SK-N-SH treated with all-trans-retinoic acid at 6 μM for 48 hours (cell line): ENCODE results near the gene BRI3.

ENCODE experiments used
- ATAC-seq: fragments of 200-7000 bp; cut with Tn5 transposase; 3 replicates; pipeline ENCODE4 v1.9.1; 2020; ENCODE audit warnings: mild to moderate bottlenecking, moderate library complexity
- ARNTL ChIP-seq: fragments of 450-650 bp; formaldehyde crosslinking; IDR thresholded peaks from 2 replicates; pipeline ENCODE4 v1.5.0; 2020; ENCODE audit warnings: low read depth, mild to moderate bottlenecking, moderate library complexity, borderline replicate concordance
- BACH2 ChIP-seq: fragments of 250-450 bp; sonication (Bioruptor Pico); IDR thresholded peaks from 2 replicates; pipeline ENCODE4 v1.9.0; 2021; ENCODE audit warnings: mild to moderate bottlenecking, borderline replicate concordance
- CREB5 ChIP-seq: fragments of 250-450 bp; sonication (Bioruptor Pico); IDR thresholded peaks from 2 replicates; pipeline ENCODE4 v1.5.1; 2020; ENCODE audit warnings: low read depth, mild to moderate bottlenecking, moderate library complexity
- CSDC2 ChIP-seq: fragments of 250-450 bp; sonication (Bioruptor Pico); IDR thresholded peaks from 2 replicates; pipeline ENCODE4 v1.5.0; 2020; ENCODE audit warnings: mild to moderate bottlenecking, moderate library complexity
- ESRRG ChIP-seq: fragments of 250-450 bp; sonication (Bioruptor Pico); IDR thresholded peaks from 2 replicates; pipeline ENCODE4 v1.6.1; 2021; ENCODE audit warnings: mild to moderate bottlenecking
- GLIS3 ChIP-seq: fragments of 250-450 bp; sonication (Bioruptor Pico); IDR thresholded peaks from 2 replicates; pipeline ENCODE4 v1.5.0; 2020; ENCODE audit warnings: mild to moderate bottlenecking, moderate library complexity
- ISL1 ChIP-seq: fragments of 250-450 bp; sonication (Bioruptor Pico); IDR thresholded peaks from 2 replicates; pipeline ENCODE4 v2.1.2; 2022; ENCODE audit warnings: mild to moderate bottlenecking, moderate library complexity
- OSR1 ChIP-seq: fragments of 250-450 bp; sonication (Bioruptor Pico); IDR thresholded peaks from 2 replicates; pipeline ENCODE4 v1.8.0; 2022; ENCODE audit warnings: moderate library complexity, mild to moderate bottlenecking, inconsistent platforms
- PATZ1 ChIP-seq: fragments of 250-450 bp; sonication (Bioruptor Pico); IDR thresholded peaks from 2 replicates; pipeline ENCODE4 v1.8.0; 2020; ENCODE audit warnings: mild to moderate bottlenecking, moderate library complexity, borderline replicate concordance
- POU6F1 ChIP-seq: fragments of 250-450 bp; sonication (Bioruptor Pico); IDR thresholded peaks from 2 replicates; pipeline ENCODE4 v1.8.0; 2021; ENCODE audit warnings: low read depth, mild to moderate bottlenecking, moderate library complexity, borderline replicate concordance
- PPARA ChIP-seq: fragments of 250-450 bp; sonication (Bioruptor Pico); IDR thresholded peaks from 2 replicates; pipeline ENCODE4 v1.5.0; 2020; ENCODE audit warnings: mild to moderate bottlenecking, borderline replicate concordance
- RARB ChIP-seq: fragments of 250-450 bp; sonication (Bioruptor Pico); IDR thresholded peaks from 2 replicates; pipeline ENCODE4 v1.8.0; 2021; ENCODE audit warnings: mild to moderate bottlenecking, moderate library complexity
- SNAI2 ChIP-seq: fragments of 250-450 bp; sonication (Bioruptor Pico); IDR thresholded peaks from 2 replicates; pipeline ENCODE4 v1.5.0; 2020; ENCODE audit warnings: mild to moderate bottlenecking, moderate library complexity
- TCF4 ChIP-seq: fragments of 250-450 bp; sonication (Bioruptor Pico); IDR thresholded peaks from 2 replicates; pipeline ENCODE4 v1.8.0; 2021; ENCODE audit warnings: mild to moderate bottlenecking, moderate library complexity, borderline replicate concordance
- TOX ChIP-seq: fragments of 250-450 bp; sonication (Bioruptor Pico); IDR thresholded peaks from 2 replicates; pipeline ENCODE4 v1.8.0; 2021; ENCODE audit warnings: mild to moderate bottlenecking, moderate library complexity, borderline replicate concordance
- TSHZ2 ChIP-seq: fragments of 250-450 bp; sonication (Bioruptor Pico); IDR thresholded peaks from 2 replicates; pipeline ENCODE4 v1.5.0; 2020; ENCODE audit warnings: mild to moderate bottlenecking, moderate library complexity
- ZC3H10 ChIP-seq: fragments of 250-450 bp; sonication (Bioruptor Pico); IDR thresholded peaks from 2 replicates; pipeline ENCODE4 v1.5.1; 2021; ENCODE audit warnings: mild to moderate bottlenecking, moderate library complexity
- ZFP3 ChIP-seq: fragments of 250-450 bp; sonication (Bioruptor Pico); IDR thresholded peaks from 2 replicates; pipeline ENCODE4 v1.5.0; 2020; ENCODE audit warnings: mild to moderate bottlenecking, moderate library complexity
- ZFP30 ChIP-seq: fragments of 450-650 bp; formaldehyde crosslinking; IDR thresholded peaks from 2 replicates; pipeline ENCODE4 v1.5.0; 2022; ENCODE audit warnings: mild to moderate bottlenecking, moderate library complexity
- ZNF565 ChIP-seq: fragments of 450-650 bp; formaldehyde crosslinking; conservative IDR thresholded peaks from 2 replicates; pipeline ENCODE4 v1.5.0; 2020; ENCODE audit warnings: low read depth, mild to moderate bottlenecking, moderate library complexity
- ZNF70 ChIP-seq: fragments of 450-650 bp; formaldehyde crosslinking; IDR thresholded peaks from 2 replicates; pipeline ENCODE4 v1.5.0; 2020; ENCODE audit warnings: mild to moderate bottlenecking, moderate library complexity

The BRI3 gene

GRCh38 chr7:98233219-98234070, 48.0 kb upstream of the BRI3 start:
- TF ChIP-seq POU6F1 (CRISPR knock-in tag) (no peak), TOX (no peak), CREB5 (no peak), ARNTL (CRISPR knock-in tag) (no peak), PPARA (CRISPR knock-in tag) (no peak), ZFP3 (no peak), TCF4 (no peak), CSDC2 (CRISPR knock-in tag) (no peak), OSR1 (CRISPR knock-in tag) (no peak), ESRRG (CRISPR knock-in tag) (no peak), RARB (CRISPR knock-in tag) (no peak), ISL1 (CRISPR knock-in tag) (no peak), ZNF565 (CRISPR knock-in tag) (no peak), PATZ1 (no peak), ZC3H10 (CRISPR knock-in tag) (no peak), BACH2 (CRISPR knock-in tag) (no peak)
- no peak; the same call in 2 of the 3 replicates for ATAC-seq

GRCh38 chr7:98234429-98235147, 46.9 kb upstream of the BRI3 start:
- no peak for ATAC-seq
- TF ChIP-seq ZC3H10 (CRISPR knock-in tag) (no peak), POU6F1 (CRISPR knock-in tag) (no peak), TOX (no peak), ZNF565 (CRISPR knock-in tag) (no peak), ZFP30 (CRISPR knock-in tag) (no peak), ARNTL (CRISPR knock-in tag) (no peak), BACH2 (CRISPR knock-in tag) (no peak), ISL1 (CRISPR knock-in tag) (no peak), SNAI2 (no peak), ZNF70 (CRISPR knock-in tag) (no peak), TSHZ2 (CRISPR knock-in tag) (no peak), GLIS3 (CRISPR knock-in tag) (no peak)
